Testis (tissue), 3 donors: ENCODE measurements around the gene CELF2. TPM values are rescaled to one million over a fixed set of nuclear protein-coding genes. Genes with fewer than 3 reads are reported as not detected.

Source experiments
- DNase-seq: peaks from one replicate; pipeline ENCODE4 v3.0.0-alpha.2; 2019
- H3K27ac ChIP-seq, 2 donors: fragments of 200-600 bp; sonication (generic); one replicate each; pipeline ENCODE4 v1.5.1; 2019
- H3K27me3 ChIP-seq: fragments of 200-600 bp; sonication (generic); one replicate; pipeline ENCODE4 v1.5.1; 2019
- H3K36me3 ChIP-seq: fragments of 200-600 bp; sonication (generic); one replicate; pipeline ENCODE4 v1.5.1; 2017; ENCODE audit warnings: low read depth; ENCODE audit errors: missing control alignments
- H3K4me1 ChIP-seq: fragments of 200-600 bp; sonication (generic); one replicate; pipeline ENCODE4 v1.5.1; 2019
- H3K4me3 ChIP-seq, 2 donors: fragments of 200-600 bp; sonication (generic); one replicate each; pipeline ENCODE4 v1.5.1; 2017 to 2019
- H3K9me3 ChIP-seq: fragments of 200-600 bp; sonication (generic); one replicate; pipeline ENCODE4 v1.5.1; 2017
- POLR2A ChIP-seq: fragments of 450-650 bp; IDR thresholded peaks from one replicate; pipeline ENCODE4 v1.6.1; 2017; ENCODE audit warnings: antibody characterized with exemption, mild to moderate bottlenecking, moderate library complexity
- WGBS, 2 donors: methylation state at CpG; one replicate each; pipeline ENCODE4 v1.1.5; 2018; 5-methylcytosine and 5-hydroxymethylcytosine counted together
- intact Hi-C: fragments of 100-400 bp; cut with DNase I; formaldehyde crosslinking; loops from one replicate; pipeline ENCODE4 v1.15.1; 2023; ENCODE audit warnings: low total_unique reads
- polyA plus RNA-seq: library from polyadenylated mRNA; stranded (reverse); fragments of 350-450 nt; fragmentation: Illumina TruSeq; extraction: RNeasy Lipid Tissue Mini Kit (QIAGEN cat#74804); gene quantifications from one replicate; pipeline ENCODE4 v1.2.3, GENCODE V29; 2014; ENCODE audit warnings: low read depth, low replicate concordance; ENCODE audit not compliant: insufficient read depth
- total RNA-seq, 2 donors: library from RNA; depleted of rRNA; stranded (reverse); fragments of >200 nt; gene quantifications; one replicate each; pipeline ENCODE4 v1.2.3, GENCODE V29; 2016
- TF ChIP-seq, protein P1 (sequence below), 3 experiments: fragments of 450-650 bp in 2 of 3; fragments of 200-600 bp in 1 of 3; sonication (generic) in 1 of 3; IDR thresholded peaks; one replicate each; pipeline ENCODE4 v1.5.1; 2016 to 2019; ENCODE audit warnings: antibody characterized with exemption in 3 of 3, mild to moderate bottlenecking in 2 of 3, moderate library complexity in 1 of 3

CELF2 gene
- total and polyA plus RNA-seq, 3 donors from 2014 or later = 17.5 to 41.6 (median 27.8) TPM

DNA sequence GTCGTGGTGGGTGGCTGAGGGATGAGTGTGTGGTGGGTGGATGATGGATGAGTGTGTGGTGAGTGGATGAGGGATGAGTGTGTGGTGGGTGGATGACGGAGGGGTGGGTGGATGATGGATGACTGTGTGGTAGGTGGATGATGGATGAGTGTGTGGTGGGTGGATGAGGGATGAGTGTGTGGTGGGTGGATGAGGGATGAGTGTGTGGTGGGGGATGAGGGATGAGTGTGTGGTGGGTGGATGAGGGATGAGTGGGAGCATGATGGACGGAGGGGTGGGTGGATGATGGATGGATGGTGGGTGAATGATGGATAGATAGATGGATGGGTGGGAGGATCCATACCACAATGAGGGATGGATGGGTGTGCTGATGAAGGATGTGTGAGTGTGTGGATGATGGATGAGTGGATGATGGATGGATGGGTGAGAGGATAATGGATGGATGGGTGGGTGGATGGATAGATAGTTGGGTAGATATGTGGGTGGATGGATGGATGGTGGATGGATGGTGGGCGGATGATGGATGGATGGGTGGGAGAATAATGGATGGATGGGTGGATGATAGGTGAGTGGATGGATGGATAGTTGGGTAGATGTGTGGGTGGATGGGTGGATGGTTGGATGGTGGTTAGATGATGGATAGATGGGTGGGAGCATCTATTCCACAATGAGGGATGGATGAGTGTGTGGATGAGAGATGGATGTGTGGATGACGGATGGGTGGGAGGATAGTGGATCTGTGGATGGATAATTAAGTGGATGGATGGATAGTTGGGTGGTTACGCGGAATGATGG, 266.8 kb downstream of the CELF2 start:
- Histone ChIP-seq H3K27me3 (no peaks in the 10 kb centered on the region), H3K9me3 (no peaks in the 10 kb centered on the region), H3K4me1 (no peaks in the 10 kb centered on the region), H3K27ac (no peak overlapping the region), H3K4me3 (no peak overlapping the region), H3K36me3 (no peaks in the 10 kb centered on the region)
- TF ChIP-seq POLR2A = no peak
- TF ChIP-seq, protein P1, sequence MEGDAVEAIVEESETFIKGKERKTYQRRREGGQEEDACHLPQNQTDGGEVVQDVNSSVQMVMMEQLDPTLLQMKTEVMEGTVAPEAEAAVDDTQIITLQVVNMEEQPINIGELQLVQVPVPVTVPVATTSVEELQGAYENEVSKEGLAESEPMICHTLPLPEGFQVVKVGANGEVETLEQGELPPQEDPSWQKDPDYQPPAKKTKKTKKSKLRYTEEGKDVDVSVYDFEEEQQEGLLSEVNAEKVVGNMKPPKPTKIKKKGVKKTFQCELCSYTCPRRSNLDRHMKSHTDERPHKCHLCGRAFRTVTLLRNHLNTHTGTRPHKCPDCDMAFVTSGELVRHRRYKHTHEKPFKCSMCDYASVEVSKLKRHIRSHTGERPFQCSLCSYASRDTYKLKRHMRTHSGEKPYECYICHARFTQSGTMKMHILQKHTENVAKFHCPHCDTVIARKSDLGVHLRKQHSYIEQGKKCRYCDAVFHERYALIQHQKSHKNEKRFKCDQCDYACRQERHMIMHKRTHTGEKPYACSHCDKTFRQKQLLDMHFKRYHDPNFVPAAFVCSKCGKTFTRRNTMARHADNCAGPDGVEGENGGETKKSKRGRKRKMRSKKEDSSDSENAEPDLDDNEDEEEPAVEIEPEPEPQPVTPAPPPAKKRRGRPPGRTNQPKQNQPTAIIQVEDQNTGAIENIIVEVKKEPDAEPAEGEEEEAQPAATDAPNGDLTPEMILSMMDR (IDR thresholded peaks at IDR 0.05) = no peak
- DNase-seq = no peak
- 82 to 93% methylated on average over 6 to 7 of the region's 7 CpGs for WGBS, 2 donors
- intact Hi-C loops = no loop called here

DNA sequence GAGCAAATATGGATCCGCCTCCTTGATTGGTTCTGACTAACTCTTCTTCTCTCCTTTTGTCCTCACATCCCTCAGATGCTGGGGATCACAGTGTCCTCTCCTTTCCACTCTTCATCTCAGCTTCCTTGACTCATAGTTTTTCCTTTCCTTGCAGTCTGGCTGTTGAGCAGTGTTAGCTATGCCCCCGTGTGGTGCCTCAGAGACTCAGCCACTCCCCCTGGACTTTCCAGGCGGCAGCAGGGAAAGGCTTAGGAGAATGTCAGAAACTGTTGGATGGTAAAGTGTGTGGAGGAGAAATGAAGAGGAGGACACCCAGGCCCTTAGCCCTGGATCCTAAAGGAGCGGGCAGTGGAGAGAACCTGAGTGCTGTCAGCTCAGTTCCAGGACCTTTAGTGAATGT, 267.5 kb downstream of the CELF2 start:
- 80 to 86% methylated on average over 4 of the region's 4 CpGs for WGBS, 2 donors
- no peaks in the 10 kb centered on the region for H3K4me1 ChIP-seq
- intact Hi-C loops = no loop called here
- H3K27ac ChIP-seq = no peak overlapping the region
- no peaks in the 10 kb centered on the region for H3K36me3 ChIP-seq
- no peak for TF ChIP-seq POLR2A
- TF ChIP-seq, protein P1 (IDR thresholded peaks at IDR 0.05) = no peak
- no peaks in the 10 kb centered on the region for H3K9me3 ChIP-seq
- no peak for DNase-seq
- H3K27me3 ChIP-seq = no peaks in the 10 kb centered on the region
- no peak overlapping the region for H3K4me3 ChIP-seq

DNA sequence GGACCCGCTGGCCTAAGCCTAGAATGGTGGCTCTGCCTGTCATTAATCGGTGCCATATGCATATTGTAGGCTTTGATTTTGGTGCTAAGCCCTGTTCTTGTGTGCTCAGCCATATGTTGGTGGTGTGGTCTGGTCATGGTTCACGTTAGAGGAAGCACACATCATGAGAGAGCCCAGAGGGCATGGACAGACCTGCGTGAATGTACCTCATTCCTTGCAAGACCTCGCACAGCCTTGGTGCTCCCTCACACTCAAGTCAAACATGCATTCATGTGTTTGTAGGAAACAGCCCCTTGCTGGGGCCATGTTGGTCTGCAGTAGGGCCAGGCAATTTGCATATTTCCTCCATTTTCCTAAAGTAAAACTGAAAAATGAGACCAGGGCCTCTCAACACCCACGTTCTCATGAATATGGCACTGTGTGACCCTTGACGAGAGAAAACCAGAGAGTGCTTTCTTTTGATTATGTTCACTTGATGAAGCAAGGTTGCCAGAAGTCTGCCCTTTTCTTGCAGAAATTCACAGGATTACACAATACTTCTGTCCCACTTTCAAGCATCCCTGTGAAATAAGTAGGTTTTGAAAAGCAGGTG, 268.7 kb downstream of the CELF2 start:
- H3K4me3 ChIP-seq = no peak overlapping the region
- no peak overlapping the region for H3K27ac ChIP-seq
- 91 to 96% methylated on average over 3 to 7 of the region's 7 CpGs for WGBS, 2 donors
- intact Hi-C loops = no loop called here
- no peak for TF ChIP-seq POLR2A
- TF ChIP-seq, protein P1 (IDR thresholded peaks at IDR 0.05) = no peak
- no peaks in the 10 kb centered on the region for H3K36me3 ChIP-seq
- no peaks in the 10 kb centered on the region for H3K27me3 ChIP-seq
- H3K9me3 ChIP-seq = no peaks in the 10 kb centered on the region
- DNase-seq = no peak
- H3K4me1 ChIP-seq = no peaks in the 10 kb centered on the region

DNA sequence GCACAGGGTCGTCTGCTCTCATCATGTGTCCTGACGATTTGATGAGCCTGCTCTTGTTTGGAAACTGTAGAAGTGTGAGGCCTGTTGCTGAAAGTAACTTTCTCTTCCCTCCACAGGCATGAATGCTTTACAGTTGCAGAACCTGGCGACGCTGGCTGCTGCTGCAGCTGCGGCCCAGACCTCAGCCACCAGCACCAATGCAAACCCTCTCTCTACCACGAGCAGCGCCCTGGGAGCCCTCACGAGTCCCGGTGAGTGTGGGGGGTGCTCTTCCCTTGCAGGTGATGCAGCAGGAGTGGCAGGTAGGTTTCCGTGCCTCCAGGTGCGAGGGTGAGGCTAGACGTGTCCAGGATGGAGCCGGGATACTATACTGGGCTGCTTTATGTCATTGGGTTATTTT, 270.6 kb downstream of the CELF2 start:
- no peak overlapping the region for H3K4me3 ChIP-seq
- no peaks in the 10 kb centered on the region for H3K27me3 ChIP-seq
- H3K27ac ChIP-seq = no peak overlapping the region
- WGBS, 2 donors = 80 to 84% methylated on average over 10 to 13 of the region's 13 CpGs
- DNase-seq = no peak
- H3K36me3 ChIP-seq = no peaks in the 10 kb centered on the region
- no peaks in the 10 kb centered on the region for H3K4me1 ChIP-seq
- intact Hi-C loops = no loop called here
- H3K9me3 ChIP-seq = no peaks in the 10 kb centered on the region
- TF ChIP-seq, protein P1 (IDR thresholded peaks at IDR 0.05) = no peak
- no peak for TF ChIP-seq POLR2A
